NT2/D1 (cell line): ENCODE data around the gene TRRAP.

ENCODE experiments used
- SUZ12 ChIP-seq: IDR thresholded peaks from 2 replicates; pipeline ENCODE4 v1.6.1; 2011; ENCODE audit not compliant: insufficient read length, insufficient read depth; ENCODE audit errors: extremely low read depth
- YY1 ChIP-seq: IDR thresholded peaks from 2 replicates; pipeline ENCODE4 v1.6.1; 2011; ENCODE audit not compliant: insufficient read length, insufficient read depth
- ZNF274 ChIP-seq: IDR thresholded peaks from 2 replicates; pipeline ENCODE4 v1.6.1; 2011; ENCODE audit warnings: mild to moderate bottlenecking, low read depth, low read length

DNA sequence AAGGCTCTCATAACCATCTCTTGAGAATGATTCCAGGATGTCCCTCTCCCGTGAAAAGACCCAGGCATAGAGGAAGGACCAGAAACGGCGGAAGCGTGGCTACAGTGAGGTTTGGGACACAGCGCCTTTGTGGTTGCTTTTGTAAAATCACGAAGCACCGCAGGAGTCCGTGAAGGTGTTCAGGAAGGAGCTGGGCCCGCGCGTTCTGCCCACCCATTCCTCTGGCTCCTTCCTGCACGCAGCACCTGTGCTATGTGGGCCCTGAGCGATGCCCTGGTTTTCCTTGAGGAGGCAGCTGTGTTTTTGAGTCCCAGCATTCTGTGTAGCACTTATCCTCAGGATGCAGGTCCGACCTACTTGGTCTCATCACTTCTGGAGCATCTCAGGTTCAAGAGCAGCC lies 112.8 kb downstream of the TRRAP start:
- TF ChIP-seq ZNF274 (no peak), YY1 (no peak), SUZ12 (no peak)
